H1 (cell line): ENCODE data around the gene ARID1B.

Source experiments
- EZH2 ChIP-seq: fragments of 200-600 bp; sonication (generic); IDR thresholded peaks from 2 replicates; pipeline ENCODE4 v1.7.1; 2012; ENCODE audit warnings: low read depth, mild to moderate bottlenecking, moderate library complexity, low read length, inconsistent platforms; ENCODE audit not compliant: severe bottlenecking
- POLR2A ChIP-seq, 2 experiments: IDR thresholded peaks; 1 replicate in 1 of 2; 2 replicates in 1 of 2; pipeline ENCODE4 v1.6.1; 2011; ENCODE audit warnings: low read depth in 2 of 2, low read length in 2 of 2, mild to moderate bottlenecking in 2 of 2; ENCODE audit errors: control extremely low read depth in 1 of 2
- POLR2AphosphoS5 ChIP-seq: IDR thresholded peaks from 2 replicates; pipeline ENCODE4 v1.6.1; 2011; ENCODE audit warnings: low read depth, low read length
- TAF1 ChIP-seq: IDR thresholded peaks from 2 replicates; pipeline ENCODE4 v1.6.1; 2011; ENCODE audit warnings: mild to moderate bottlenecking, low read depth, low read length
- TF ChIP-seq, protein P1 (sequence below), 3 experiments: IDR thresholded peaks; 1 replicate in 2 of 3; 2 replicates in 1 of 3; pipeline versions ENCODE4 v1.5.1 to v1.6.1; 2011; ENCODE audit warnings: low read length in 3 of 3, mild to moderate bottlenecking in 3 of 3, inconsistent platforms in 2 of 3, low read depth in 1 of 3, moderate library complexity in 1 of 3; ENCODE audit not compliant: insufficient read depth in 1 of 3; ENCODE audit errors: control extremely low read depth in 1 of 3

DNA sequence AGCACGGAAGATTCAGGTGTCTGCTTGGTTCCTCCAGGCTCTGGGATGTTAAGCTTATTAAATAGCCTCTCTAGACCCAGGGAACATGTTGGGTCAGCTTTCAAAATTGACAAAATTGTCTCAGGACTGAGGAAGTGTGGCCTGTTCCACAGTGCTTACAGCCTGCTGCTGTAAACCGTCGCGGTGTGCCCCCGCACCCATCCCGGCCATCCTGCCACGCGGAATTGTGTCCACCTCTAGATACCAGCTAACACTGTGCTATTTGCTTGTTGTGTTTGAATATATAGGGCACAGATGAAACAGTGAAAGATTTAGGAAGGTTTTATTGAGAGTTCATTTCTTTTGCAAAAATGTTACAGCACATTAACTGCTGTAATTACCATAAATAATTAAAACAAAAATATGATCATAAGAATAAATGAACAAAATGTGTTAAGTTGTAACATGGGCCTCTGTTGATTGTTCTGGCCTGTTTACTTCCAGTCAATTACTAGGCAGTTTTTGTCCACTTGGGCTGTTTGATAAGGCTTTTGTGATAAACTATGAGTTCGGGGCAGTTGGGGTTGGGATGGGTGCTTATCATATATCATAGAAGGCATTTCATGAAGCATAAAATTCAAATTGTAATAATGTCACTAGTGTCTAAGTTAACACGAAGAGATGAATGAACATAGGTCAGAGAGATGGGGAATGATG lies 77.4 kb downstream of the ARID1B start:
- TF ChIP-seq, protein P1, sequence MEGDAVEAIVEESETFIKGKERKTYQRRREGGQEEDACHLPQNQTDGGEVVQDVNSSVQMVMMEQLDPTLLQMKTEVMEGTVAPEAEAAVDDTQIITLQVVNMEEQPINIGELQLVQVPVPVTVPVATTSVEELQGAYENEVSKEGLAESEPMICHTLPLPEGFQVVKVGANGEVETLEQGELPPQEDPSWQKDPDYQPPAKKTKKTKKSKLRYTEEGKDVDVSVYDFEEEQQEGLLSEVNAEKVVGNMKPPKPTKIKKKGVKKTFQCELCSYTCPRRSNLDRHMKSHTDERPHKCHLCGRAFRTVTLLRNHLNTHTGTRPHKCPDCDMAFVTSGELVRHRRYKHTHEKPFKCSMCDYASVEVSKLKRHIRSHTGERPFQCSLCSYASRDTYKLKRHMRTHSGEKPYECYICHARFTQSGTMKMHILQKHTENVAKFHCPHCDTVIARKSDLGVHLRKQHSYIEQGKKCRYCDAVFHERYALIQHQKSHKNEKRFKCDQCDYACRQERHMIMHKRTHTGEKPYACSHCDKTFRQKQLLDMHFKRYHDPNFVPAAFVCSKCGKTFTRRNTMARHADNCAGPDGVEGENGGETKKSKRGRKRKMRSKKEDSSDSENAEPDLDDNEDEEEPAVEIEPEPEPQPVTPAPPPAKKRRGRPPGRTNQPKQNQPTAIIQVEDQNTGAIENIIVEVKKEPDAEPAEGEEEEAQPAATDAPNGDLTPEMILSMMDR (IDR thresholded peaks at IDR 0.05; ENCODE audit: control extremely low read depth in 1 of 3, insufficient read depth in 1 of 3, low read depth in 1 of 3, low read length in 3 of 3) = no peak
- TF ChIP-seq POLR2A (IDR thresholded peaks at IDR 0.05; ENCODE audit: control extremely low read depth in 1 of 2, low read depth in 2 of 2, low read length in 2 of 2) = no peak
- no peak for TF ChIP-seq POLR2AphosphoS5
- no peak for TF ChIP-seq TAF1
- no peak for TF ChIP-seq EZH2
